Activated effector memory CD4-positive, alpha-beta T cell treated with anti-CD3 and anti-CD28 coated beads, Interleukin-2, amount 50 U/mL, for 16 hours (primary cell): ENCODE data around the gene PCGF1.

Experiments used
- DNase-seq: peaks from one replicate; pipeline ENCODE4 v3.0.0-alpha.2; 2020

The PCGF1 gene

GRCh38 chr2:74536166-74536950 is 28.9 kb upstream of the PCGF1 start:
- no peak for DNase-seq

GRCh38 chr2:74535440-74535965 is 28.0 kb upstream of the PCGF1 start:
- no peak for DNase-seq

GRCh38 chr2:74534411-74534810 is 26.9 kb upstream of the PCGF1 start:
- no peak for DNase-seq

- no peak for DNase-seq
These were observed 26.0 kb upstream of the PCGF1 start for GRCh38 chr2:74533464-74533863.

GRCh38 chr2:74532222-74532621 is 24.7 kb upstream of the PCGF1 start:
- no peak for DNase-seq

- no peak for DNase-seq
These were observed 24.2 kb upstream of the PCGF1 start for GRCh38 chr2:74531666-74532065.

- peak; percentile 81 for DNase-seq
These were observed 23.0 kb upstream of the PCGF1 start for GRCh38 chr2:74530239-74531187.

- peak; percentile 96 for DNase-seq
These were observed 22.1 kb upstream of the PCGF1 start, which contains the start of the genes AUP1 and HTRA2 for GRCh38 chr2:74529357-74530238. Gene AUP1, minus strand, starts transcription at chr2:74529706. Its CDS starts 77 bp downstream, at chr2:74529629. Gene HTRA2, plus strand, starts transcription at chr2:74529933. Its CDS starts 74 bp downstream, at chr2:74530007.

GRCh38 chr2:74528600-74529356 is 21.3 kb upstream of the PCGF1 start:
- no peak for DNase-seq

GRCh38 chr2:74527741-74528140 is 20.2 kb upstream of the PCGF1 start:
- DNase-seq, result no peak

- no peak for DNase-seq
These were observed 19.2 kb upstream of the PCGF1 start for GRCh38 chr2:74526649-74527230.

GRCh38 chr2:74525717-74526648 is 18.5 kb upstream of the PCGF1 start, which contains the start of gene DQX1:
Gene DQX1, minus strand, starts transcription at chr2:74526231. Its CDS starts 502 bp downstream, at chr2:74525729.
- no peak for DNase-seq

GRCh38 chr2:74524955-74525716 is 17.6 kb upstream of the PCGF1 start:
- DNase-seq, result no peak

GRCh38 chr2:74524005-74524404 is 16.5 kb upstream of the PCGF1 start:
- no peak for DNase-seq

GRCh38 chr2:74522516-74522915 is 15.0 kb upstream of the PCGF1 start:
- no peak for DNase-seq

GRCh38 chr2:74516650-74517049 is 9.2 kb upstream of the PCGF1 start:
- peak; percentile 27 for DNase-seq

GRCh38 chr2:74515981-74516633 is 8.6 kb upstream of the PCGF1 start:
- peak; percentile 92 for DNase-seq

GRCh38 chr2:74515271-74515980 is 7.9 kb upstream of the PCGF1 start:
- DNase-seq, result no peak
